Skeletal muscle tissue (tissue), 4 donors: ENCODE results near the gene AOAH. TPM values are rescaled to one million over a fixed set of nuclear protein-coding genes. Genes with fewer than 3 reads are reported as not detected.

Source experiments
- H3K27ac ChIP-seq: one replicate; pipeline ENCODE4 v1.7.0; 2013; ENCODE audit warnings: mild to moderate bottlenecking, low read depth, low read length, inconsistent platforms
- H3K27me3 ChIP-seq, 3 donors: one replicate each; pipeline ENCODE4 v1.7.0; 2013; ENCODE audit warnings: low read length in 3 of 3; ENCODE audit not compliant: control insufficient read depth in 3 of 3, insufficient read depth in 3 of 3
- H3K36me3 ChIP-seq, 3 donors: one replicate each; pipeline ENCODE4 v1.7.0; 2013; ENCODE audit warnings: low read length in 3 of 3; ENCODE audit not compliant: control insufficient read depth in 3 of 3, insufficient read depth in 3 of 3
- H3K4me1 ChIP-seq, 3 donors: one replicate each; pipeline ENCODE4 v1.7.0; 2013; ENCODE audit warnings: low read length in 3 of 3, mild to moderate bottlenecking in 3 of 3; ENCODE audit not compliant: control insufficient read depth in 3 of 3, insufficient read depth in 3 of 3
- H3K4me3 ChIP-seq, 3 donors: one replicate each; pipeline ENCODE4 v1.7.0; 2013; ENCODE audit warnings: low read length in 3 of 3
- H3K9ac ChIP-seq, 3 donors: one replicate each; pipeline ENCODE4 v1.7.0; 2013; ENCODE audit warnings: low read length in 3 of 3, mild to moderate bottlenecking in 3 of 3, moderate library complexity in 2 of 3, low read depth in 1 of 3
- H3K9me3 ChIP-seq, 3 donors: one replicate each; pipeline ENCODE4 v1.7.0; 2013; ENCODE audit warnings: low read length in 3 of 3; ENCODE audit not compliant: control insufficient read depth in 3 of 3
- total RNA-seq: library from RNA; depleted of rRNA; stranded (reverse); fragments of >200 nt; gene quantifications from one replicate; pipeline ENCODE4 v1.2.3, GENCODE V29; 2014
- donor health status: Osteomylitis.

Gene AOAH
- total RNA-seq, 1 donor from 2014 or later, result 5.2 TPM

DNA sequence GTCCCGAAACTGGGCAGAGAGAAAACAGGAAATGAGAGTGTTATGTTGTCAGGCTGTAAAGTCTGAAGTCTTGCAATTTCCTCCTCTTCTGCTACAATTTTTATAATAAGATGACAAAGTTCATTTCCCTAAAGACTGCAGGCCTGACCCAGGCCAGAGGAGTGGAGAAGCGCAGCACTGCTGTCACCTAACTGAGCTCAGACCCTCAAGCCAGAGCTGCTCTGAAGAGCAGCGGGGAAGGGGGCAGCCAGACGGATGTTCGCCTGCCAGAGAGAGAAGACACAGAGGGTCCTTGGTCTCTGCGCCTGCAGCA lies 12.6 kb upstream of the AOAH start:
- Histone ChIP-seq H3K4me3 (peak overlapping the region in 1 of 3 donors; percentile 14), H3K9me3 (no peaks in the 10 kb centered on the region), H3K4me1 (peaks cover 0 to 3% (median 2%) of the 10 kb centered on the region in 3 donors), H3K27me3 (no peaks in the 10 kb centered on the region), H3K9ac (no peak overlapping the region), H3K36me3 (no peaks in the 10 kb centered on the region), H3K27ac (peak overlapping the region; percentile 51)

DNA sequence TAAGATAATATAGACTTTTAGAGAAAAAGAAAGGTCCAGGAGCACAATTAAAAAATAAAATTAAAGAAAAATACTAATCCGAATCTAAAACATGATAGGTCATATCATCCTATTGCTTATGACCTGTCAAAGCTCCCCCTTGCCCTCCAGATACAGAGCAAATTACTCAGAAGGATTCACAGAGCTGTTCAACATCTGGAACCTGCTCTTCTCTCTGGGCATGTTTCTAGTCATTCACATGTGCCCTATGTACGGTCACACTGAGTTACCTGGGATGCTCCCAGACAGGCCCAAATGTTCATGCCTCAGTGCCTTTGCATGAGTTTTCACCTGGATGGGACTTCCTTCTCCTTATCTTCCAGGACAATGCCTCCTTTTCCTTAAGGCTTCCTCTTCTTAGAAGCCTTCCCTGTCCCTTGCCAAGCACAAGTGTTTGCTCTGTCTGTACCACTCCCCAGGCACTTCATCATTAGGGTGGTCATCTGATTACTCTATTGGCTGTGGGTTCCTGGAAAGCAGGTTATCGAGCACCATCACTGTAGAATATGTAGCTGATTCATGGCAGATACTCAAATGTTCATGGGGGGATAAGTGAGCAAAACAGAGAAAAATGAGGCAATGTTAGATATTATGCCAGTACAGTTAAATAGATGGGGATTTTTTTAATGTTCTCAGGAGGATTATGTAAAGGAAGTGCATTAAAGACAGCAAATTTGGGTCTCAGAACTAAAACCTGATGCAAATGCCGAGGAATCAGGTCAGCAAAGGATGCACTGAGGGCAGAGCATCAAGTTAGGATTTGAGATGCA lies 12.0 kb upstream of the AOAH start:
- H3K4me1 ChIP-seq, result peaks cover 0 to 3% (median 2%) of the 10 kb centered on the region in 3 donors
- no peaks in the 10 kb centered on the region for H3K36me3 ChIP-seq
- H3K27me3 ChIP-seq, result no peaks in the 10 kb centered on the region
- H3K9me3 ChIP-seq, result no peaks in the 10 kb centered on the region
- H3K9ac ChIP-seq, result no peak overlapping the region
- no peak overlapping the region for H3K4me3 ChIP-seq
- no peak overlapping the region for H3K27ac ChIP-seq

GRCh38 chr7:36735172-36735571 lies 10.9 kb upstream of the AOAH start:
- no peaks in the 10 kb centered on the region for H3K27me3 ChIP-seq
- peaks cover 0 to 3% (median 2%) of the 10 kb centered on the region in 3 donors for H3K4me1 ChIP-seq
- no peak overlapping the region for H3K4me3 ChIP-seq
- no peaks in the 10 kb centered on the region for H3K36me3 ChIP-seq
- H3K27ac ChIP-seq, result no peak overlapping the region
- H3K9me3 ChIP-seq, result no peaks in the 10 kb centered on the region
- no peak overlapping the region for H3K9ac ChIP-seq

DNA sequence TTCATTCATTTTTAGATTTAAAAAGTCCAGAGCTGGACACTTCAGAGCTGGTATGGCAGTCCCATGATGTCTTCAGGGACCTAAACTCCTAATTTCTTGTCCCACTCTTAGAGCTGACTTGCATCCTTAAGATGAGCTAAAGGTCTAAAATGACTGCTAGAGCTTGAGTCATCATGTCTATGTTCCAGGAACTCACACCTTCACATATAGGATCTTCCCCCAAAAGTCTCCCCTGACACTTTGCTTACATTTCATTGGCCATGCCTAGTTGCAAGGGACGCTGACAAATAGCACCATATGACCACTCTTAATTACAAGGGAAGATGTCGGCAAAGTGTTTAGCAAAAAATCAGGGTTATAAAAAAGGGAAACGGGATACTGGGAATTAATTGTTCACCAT lies 10.4 kb upstream of the AOAH start:
- H3K36me3 ChIP-seq, result no peaks in the 10 kb centered on the region
- H3K4me1 ChIP-seq, result peaks cover 0 to 3% (median 2%) of the 10 kb centered on the region in 3 donors
- H3K9ac ChIP-seq, result no peak overlapping the region
- H3K27ac ChIP-seq, result no peak overlapping the region
- H3K9me3 ChIP-seq, result no peaks in the 10 kb centered on the region
- H3K27me3 ChIP-seq, result no peaks in the 10 kb centered on the region
- no peak overlapping the region for H3K4me3 ChIP-seq

- Histone ChIP-seq H3K9me3 (no peaks in the 10 kb centered on the region), H3K27ac (no peak overlapping the region), H3K4me1 (peaks cover 0 to 3% (median 2%) of the 10 kb centered on the region in 3 donors), H3K27me3 (no peaks in the 10 kb centered on the region), H3K4me3 (no peak overlapping the region), H3K36me3 (no peaks in the 10 kb centered on the region), H3K9ac (no peak overlapping the region)
Measured at GRCh38 chr7:36733411-36733810, 9.1 kb upstream of the AOAH start.

DNA sequence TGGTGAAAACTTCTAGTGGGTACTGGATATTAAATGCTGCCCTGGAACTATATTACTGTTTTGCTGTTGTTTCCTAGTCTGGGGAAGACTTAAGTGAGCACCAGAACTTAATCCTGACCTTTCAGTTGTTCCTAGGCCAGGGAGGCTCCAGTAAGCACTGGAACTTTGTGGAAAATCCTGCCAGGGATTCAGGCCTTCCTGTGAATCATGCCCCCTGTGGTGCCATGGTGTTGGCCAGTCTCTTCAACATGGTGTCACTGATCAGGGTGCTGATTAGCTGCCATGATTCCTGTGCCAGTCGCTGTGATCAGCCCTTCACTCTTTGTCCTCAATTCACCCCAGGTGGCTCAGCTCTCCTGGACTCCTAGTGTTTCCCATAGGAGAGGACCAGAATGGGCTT lies 8.5 kb upstream of the AOAH start:
- Histone ChIP-seq H3K36me3 (no peaks in the 10 kb centered on the region), H3K27ac (no peak overlapping the region), H3K4me3 (no peak overlapping the region), H3K27me3 (no peaks in the 10 kb centered on the region), H3K4me1 (peaks cover 0 to 3% (median 2%) of the 10 kb centered on the region in 3 donors), H3K9me3 (no peaks in the 10 kb centered on the region), H3K9ac (no peak overlapping the region)

- Histone ChIP-seq H3K9me3 (no peaks in the 10 kb centered on the region), H3K9ac (no peak overlapping the region), H3K36me3 (no peaks in the 10 kb centered on the region), H3K4me1 (no peaks in the 10 kb centered on the region), H3K27me3 (no peaks in the 10 kb centered on the region), H3K4me3 (no peak overlapping the region), H3K27ac (no peak overlapping the region)
Measured at GRCh38 chr7:36730046-36730445, 5.8 kb upstream of the AOAH start.

DNA sequence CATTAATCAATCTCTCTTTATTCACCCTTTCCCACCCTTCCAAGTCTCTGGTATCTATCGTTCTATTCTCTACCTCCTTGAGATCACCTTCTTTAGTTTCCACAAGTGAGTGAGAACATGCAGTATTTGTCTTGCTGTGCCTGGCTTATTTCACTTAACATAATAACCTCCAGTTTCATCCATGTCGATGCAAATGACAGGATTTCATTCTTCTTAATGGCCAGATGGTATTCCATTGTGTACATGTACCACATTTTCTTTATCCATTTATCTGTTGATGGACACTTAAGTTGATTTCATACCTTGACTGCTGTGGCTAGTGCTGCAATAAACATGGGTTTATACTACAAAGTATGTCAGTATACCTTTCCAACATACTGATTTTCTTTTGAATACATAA lies 3.8 kb upstream of the AOAH start:
- H3K9ac ChIP-seq, result no peak overlapping the region
- H3K27ac ChIP-seq, result no peak overlapping the region
- no peaks in the 10 kb centered on the region for H3K9me3 ChIP-seq
- no peak overlapping the region for H3K4me3 ChIP-seq
- H3K4me1 ChIP-seq, result no peaks in the 10 kb centered on the region
- H3K27me3 ChIP-seq, result no peaks in the 10 kb centered on the region
- H3K36me3 ChIP-seq, result no peaks in the 10 kb centered on the region

GRCh38 chr7:36726806-36727503 lies 2.7 kb upstream of the AOAH start:
- Histone ChIP-seq H3K9me3 (no peaks in the 10 kb centered on the region), H3K4me3 (no peak overlapping the region), H3K27me3 (no peaks in the 10 kb centered on the region), H3K4me1 (no peaks in the 10 kb centered on the region), H3K36me3 (no peaks in the 10 kb centered on the region), H3K27ac (no peak overlapping the region), H3K9ac (no peak overlapping the region)

DNA sequence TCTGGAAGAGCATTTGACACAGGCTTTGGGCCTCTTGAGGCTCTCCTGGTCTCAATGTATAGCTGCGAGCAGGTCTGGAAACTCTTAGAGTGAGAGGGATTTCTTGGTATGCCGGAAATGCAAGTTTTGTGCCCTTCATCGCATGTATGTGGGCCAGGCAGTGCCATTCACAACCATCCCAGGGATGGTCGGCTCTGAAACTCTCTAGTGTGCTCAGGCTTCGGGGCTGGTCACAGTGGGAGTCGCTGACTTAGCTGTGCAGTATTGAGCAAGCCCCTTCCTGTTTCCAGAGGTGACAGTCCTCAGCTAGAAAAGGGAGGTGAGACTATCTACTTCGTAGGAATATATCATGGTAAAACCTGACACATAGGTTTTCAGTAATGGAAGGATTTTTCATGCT lies 2.0 kb upstream of the AOAH start:
- H3K27me3 ChIP-seq, result no peaks in the 10 kb centered on the region
- no peaks in the 10 kb centered on the region for H3K9me3 ChIP-seq
- no peaks in the 10 kb centered on the region for H3K36me3 ChIP-seq
- no peak overlapping the region for H3K9ac ChIP-seq
- no peak overlapping the region for H3K4me3 ChIP-seq
- no peaks in the 10 kb centered on the region for H3K4me1 ChIP-seq
- no peak overlapping the region for H3K27ac ChIP-seq
